H9 (cell line): ENCODE data around the gene SFXN2. TPM values are rescaled to one million over a fixed set of nuclear protein-coding genes. Genes with fewer than 3 reads are reported as not detected.

Source experiments
- DNase-seq: peaks from one replicate; pipeline ENCODE4 v3.0.0-alpha.2; 2017
- H2AFZ ChIP-seq: one replicate; pipeline ENCODE4 v1.6.1; 2013; ENCODE audit warnings: mild to moderate bottlenecking, low read length, control low read depth, moderate library complexity
- H2AK5ac ChIP-seq: 2 replicates; pipeline ENCODE4 v1.6.1; 2013; ENCODE audit warnings: low read length, control low read depth, mixed read lengths; ENCODE audit not compliant: insufficient read length
- H2BK120ac ChIP-seq: one replicate; pipeline ENCODE4 v1.6.1; 2013; ENCODE audit warnings: low read depth, mild to moderate bottlenecking, low read length, control low read depth, inconsistent platforms; ENCODE audit not compliant: poor library complexity, severe bottlenecking
- H2BK12ac ChIP-seq: 2 replicates; pipeline ENCODE4 v1.6.1; 2013; ENCODE audit warnings: low read length, control low read depth, mixed read lengths, low read depth; ENCODE audit not compliant: insufficient read length
- H2BK15ac ChIP-seq: 2 replicates; pipeline ENCODE4 v1.6.1; 2013; ENCODE audit warnings: low read depth, low read length, control low read depth
- H2BK20ac ChIP-seq: one replicate; pipeline ENCODE4 v1.6.1; 2013; ENCODE audit warnings: low read depth, mild to moderate bottlenecking, low read length, control low read depth, inconsistent platforms; ENCODE audit not compliant: poor library complexity, severe bottlenecking
- H2BK5ac ChIP-seq: 2 replicates; pipeline ENCODE4 v1.6.1; 2013; ENCODE audit warnings: low read length, control low read depth, mixed read lengths; ENCODE audit not compliant: insufficient read length
- H3K14ac ChIP-seq: 2 replicates; pipeline ENCODE4 v1.6.1; 2013; ENCODE audit warnings: low read length, control low read depth; ENCODE audit not compliant: insufficient read depth
- H3K18ac ChIP-seq: 2 replicates; pipeline ENCODE4 v1.6.1; 2013; ENCODE audit warnings: low read depth, mild to moderate bottlenecking, mixed read lengths, low read length, control low read depth; ENCODE audit not compliant: insufficient read length
- H3K23ac ChIP-seq: 2 replicates; pipeline ENCODE4 v1.6.1; 2013; ENCODE audit warnings: low read length, control low read depth, mixed read lengths, low read depth; ENCODE audit not compliant: insufficient read length
- H3K23me2 ChIP-seq: 2 replicates; pipeline ENCODE4 v1.6.1; 2013; ENCODE audit warnings: low read depth, mild to moderate bottlenecking, mixed read lengths, low read length, control low read depth; ENCODE audit not compliant: insufficient read length, poor library complexity, severe bottlenecking
- H3K27ac ChIP-seq: 2 replicates; pipeline ENCODE4 v1.5.1; 2013; ENCODE audit warnings: low read length, control low read depth, mixed read lengths, low read depth; ENCODE audit not compliant: insufficient read length
- H3K27me3 ChIP-seq: 2 replicates; pipeline ENCODE4 v1.6.1; 2013; ENCODE audit warnings: low read length, control low read depth, inconsistent platforms; ENCODE audit not compliant: insufficient read depth
- H3K4ac ChIP-seq: 2 replicates; pipeline ENCODE4 v1.6.1; 2013; ENCODE audit warnings: low read depth, mild to moderate bottlenecking, control low read depth, inconsistent platforms, low read length, moderate library complexity
- H3K4me1 ChIP-seq: 2 replicates; pipeline ENCODE4 v1.6.1; 2013; ENCODE audit warnings: low read length, control low read depth, inconsistent platforms; ENCODE audit not compliant: insufficient read depth
- H3K4me2 ChIP-seq: 2 replicates; pipeline ENCODE4 v1.6.1; 2013; ENCODE audit warnings: low read length, control low read depth, mixed read lengths; ENCODE audit not compliant: insufficient read length, insufficient read depth
- H3K56ac ChIP-seq: 2 replicates; pipeline ENCODE4 v1.6.1; 2013; ENCODE audit warnings: low read depth, mild to moderate bottlenecking, mixed read lengths, low read length, control low read depth; ENCODE audit not compliant: insufficient read length
- H3K79me1 ChIP-seq: 2 replicates; pipeline ENCODE4 v1.6.1; 2013; ENCODE audit warnings: low read depth, mild to moderate bottlenecking, moderate library complexity, low read length, control low read depth, inconsistent platforms; ENCODE audit not compliant: insufficient read depth, poor library complexity, severe bottlenecking
- H3K79me2 ChIP-seq: 2 replicates; pipeline ENCODE4 v1.6.1; 2013; ENCODE audit warnings: low read length, control low read depth, inconsistent platforms; ENCODE audit not compliant: insufficient read depth
- H3K9ac ChIP-seq: 2 replicates; pipeline ENCODE4 v1.6.1; 2013; ENCODE audit warnings: low read length, control low read depth, mixed read lengths; ENCODE audit not compliant: insufficient read length; ENCODE audit errors: extremely low read depth
- H3K9me3 ChIP-seq: one replicate; pipeline ENCODE4 v1.6.1; 2013; ENCODE audit warnings: low read depth, low read length, inconsistent platforms; ENCODE audit not compliant: control insufficient read depth
- H3T11ph ChIP-seq: one replicate; pipeline ENCODE4 v1.6.1; 2013; ENCODE audit warnings: mild to moderate bottlenecking, low read length, control low read depth, inconsistent platforms
- H4K20me1 ChIP-seq: one replicate; pipeline ENCODE4 v1.6.1; 2013; ENCODE audit not compliant: control insufficient read depth, insufficient read length, insufficient read depth
- H4K5ac ChIP-seq: 2 replicates; pipeline ENCODE4 v1.6.1; 2013; ENCODE audit warnings: low read depth, mild to moderate bottlenecking, mixed read lengths, low read length, control low read depth; ENCODE audit not compliant: insufficient read length
- H4K8ac ChIP-seq: replicated peaks from 2 replicates; pipeline ENCODE4 v1.6.1; 2013; ENCODE audit warnings: low read length, control low read depth, mixed read lengths, low read depth; ENCODE audit not compliant: insufficient read length
- H4K91ac ChIP-seq: 2 replicates; pipeline ENCODE4 v1.6.1; 2013; ENCODE audit warnings: low read depth, mild to moderate bottlenecking, moderate library complexity, mixed read lengths, low read length, control low read depth; ENCODE audit not compliant: insufficient read length
- H3K27ac Mint-ChIP-seq, 3 experiments: 2 replicates in 2 of 3; 3 replicates in 1 of 3; pipeline ENCODE4 v1.8.0; 2020 to 2021; ENCODE audit warnings: mixed read lengths in 3 of 3, mild to moderate bottlenecking in 1 of 3, moderate library complexity in 1 of 3
- H3K27me3 Mint-ChIP-seq: 2 replicates; pipeline ENCODE4 v1.8.0; 2021; ENCODE audit warnings: low read depth, mild to moderate bottlenecking, moderate library complexity, mixed read lengths
- H3K36me3 Mint-ChIP-seq, 3 experiments: 2 replicates in 2 of 3; 3 replicates in 1 of 3; pipeline ENCODE4 v1.8.0; 2020 to 2021; ENCODE audit warnings: low read depth in 3 of 3, mixed read lengths in 3 of 3; ENCODE audit not compliant: insufficient read depth in 1 of 3
- H3K4me1 Mint-ChIP-seq, 2 experiments: 2 replicates each; pipeline ENCODE4 v1.8.0; 2020; ENCODE audit warnings: mixed read lengths in 2 of 2
- H3K4me3 Mint-ChIP-seq, 2 experiments: 2 replicates in 1 of 2; 3 replicates in 1 of 2; pipeline ENCODE4 v1.8.0; 2020 to 2021; ENCODE audit warnings: mild to moderate bottlenecking in 2 of 2, mixed read lengths in 2 of 2, moderate library complexity in 1 of 2
- H3K9me3 Mint-ChIP-seq, 2 experiments: 2 replicates in 1 of 2; 3 replicates in 1 of 2; pipeline ENCODE4 v1.8.0; 2020; ENCODE audit warnings: mild to moderate bottlenecking in 2 of 2, mixed read lengths in 2 of 2, moderate library complexity in 1 of 2
- WGBS: extraction: QIAGEN DNeasy Blood & Tissue Kit; methylation state at CpG from one replicate; pipeline ENCODE4 v1.1.7; 2013; ENCODE audit warnings: missing lambda C conversion rate, low lambda C conversion rate, mixed read lengths; ENCODE audit not compliant: insufficient read length; ENCODE audit errors: extremely low coverage; 5-methylcytosine and 5-hydroxymethylcytosine counted together
- total RNA-seq: library from RNA; stranded (reverse); gene quantifications from 2 replicates; pipeline ENCODE4 v1.2.1, GENCODE V29; 2021
- TF ChIP-seq, protein P1 (sequence below): fragments of 200-600 bp; sonication (generic); conservative IDR thresholded peaks from 3 replicates; pipeline ENCODE4 v1.8.0; 2021; ENCODE audit warnings: antibody characterized with exemption, mild to moderate bottlenecking

Gene SFXN2
- total RNA-seq, 1 experiment from 2014 or later: 34.7 TPM

DNA sequence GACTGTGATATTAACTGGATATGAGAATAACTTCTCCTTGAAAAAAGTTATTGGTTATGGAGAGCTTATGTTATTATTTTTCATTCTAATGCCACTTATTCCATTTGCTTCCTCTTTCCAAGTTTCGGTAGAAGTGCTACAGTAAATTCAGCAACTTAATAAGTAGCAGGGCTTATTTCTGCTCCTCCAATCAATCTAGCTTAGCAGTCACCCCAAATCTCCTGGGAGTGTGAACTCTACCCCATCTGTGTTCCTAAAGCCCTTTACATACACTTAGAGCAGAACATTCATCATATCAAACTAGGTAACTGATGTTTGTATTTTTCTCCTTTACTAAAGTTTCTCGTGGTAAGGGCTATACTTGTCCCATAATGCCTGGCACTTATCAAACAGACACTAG, 8.9 kb upstream of the SFXN2 start:
- no peak for DNase-seq
- Histone ChIP-seq H4K8ac (no peak overlapping the region), H3K56ac (no peak overlapping the region), H3K4ac (no peak overlapping the region), H3K79me2 (no peaks in the 10 kb centered on the region), H3K9ac (no peak overlapping the region), H3K9me3 (no peaks in the 10 kb centered on the region), H2AFZ (no peak overlapping the region), H3K27ac (no peak overlapping the region), H2BK5ac (no peak overlapping the region), H2BK120ac (no peak overlapping the region), H3K4me1 (no peaks in the 10 kb centered on the region), H4K20me1 (no peaks in the 10 kb centered on the region), H3K14ac (no peak overlapping the region), H3K23ac (no peak overlapping the region), H4K5ac (no peak overlapping the region), H3K18ac (no peak overlapping the region), H3K79me1 (peaks cover 2% of the 10 kb centered on the region), H3K27me3 (no peaks in the 10 kb centered on the region), H3K23me2 (no peaks in the 10 kb centered on the region), H3T11ph (no peak overlapping the region), H2BK12ac (no peak overlapping the region), H4K91ac (no peak overlapping the region), H2BK15ac (no peak overlapping the region), H3K4me2 (no peak overlapping the region), H2AK5ac (no peak overlapping the region), H2BK20ac (no peak overlapping the region)
- H3K9me3 Mint-ChIP-seq: no peaks in the 10 kb centered on the region
- H3K4me1 Mint-ChIP-seq: no peaks in the 10 kb centered on the region
- H3K4me3 Mint-ChIP-seq: no peak overlapping the region
- H3K27me3 Mint-ChIP-seq: no peaks in the 10 kb centered on the region
- H3K27ac Mint-ChIP-seq: no peak overlapping the region
- WGBS: no CpG with 5 or more reads among the region's 2 CpGs
- H3K36me3 Mint-ChIP-seq: peaks cover 4 to 8% (median 4%) of the 10 kb centered on the region in 3 experiments; a peak in 5 of 7 replicates
- TF ChIP-seq, protein P1, sequence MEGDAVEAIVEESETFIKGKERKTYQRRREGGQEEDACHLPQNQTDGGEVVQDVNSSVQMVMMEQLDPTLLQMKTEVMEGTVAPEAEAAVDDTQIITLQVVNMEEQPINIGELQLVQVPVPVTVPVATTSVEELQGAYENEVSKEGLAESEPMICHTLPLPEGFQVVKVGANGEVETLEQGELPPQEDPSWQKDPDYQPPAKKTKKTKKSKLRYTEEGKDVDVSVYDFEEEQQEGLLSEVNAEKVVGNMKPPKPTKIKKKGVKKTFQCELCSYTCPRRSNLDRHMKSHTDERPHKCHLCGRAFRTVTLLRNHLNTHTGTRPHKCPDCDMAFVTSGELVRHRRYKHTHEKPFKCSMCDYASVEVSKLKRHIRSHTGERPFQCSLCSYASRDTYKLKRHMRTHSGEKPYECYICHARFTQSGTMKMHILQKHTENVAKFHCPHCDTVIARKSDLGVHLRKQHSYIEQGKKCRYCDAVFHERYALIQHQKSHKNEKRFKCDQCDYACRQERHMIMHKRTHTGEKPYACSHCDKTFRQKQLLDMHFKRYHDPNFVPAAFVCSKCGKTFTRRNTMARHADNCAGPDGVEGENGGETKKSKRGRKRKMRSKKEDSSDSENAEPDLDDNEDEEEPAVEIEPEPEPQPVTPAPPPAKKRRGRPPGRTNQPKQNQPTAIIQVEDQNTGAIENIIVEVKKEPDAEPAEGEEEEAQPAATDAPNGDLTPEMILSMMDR: no peak
